Loucy (cell line): ENCODE data around the gene RABIF.

Experiments
- H2AFZ ChIP-seq: fragments of 200-600 bp; sonication (generic); 2 replicates; pipeline ENCODE4 v1.6.0; 2016; ENCODE audit warnings: antibody characterized with exemption, mild to moderate bottlenecking, low read length, moderate library complexity
- H3F3A ChIP-seq: fragments of 200-600 bp; 2 replicates; pipeline ENCODE4 v1.6.0; 2016; ENCODE audit warnings: antibody characterized with exemption, low read depth, mild to moderate bottlenecking
- H3K27me3 ChIP-seq: fragments of 200-600 bp; sonication (generic); 2 replicates; pipeline ENCODE4 v1.6.1; 2014; ENCODE audit warnings: low read length, mild to moderate bottlenecking; ENCODE audit not compliant: insufficient read depth, poor library complexity, severe bottlenecking
- H3K36me3 ChIP-seq: fragments of 200-600 bp; sonication (generic); 2 replicates; pipeline ENCODE4 v1.6.1; 2016; ENCODE audit warnings: low read length; ENCODE audit not compliant: insufficient read depth
- H3K4me1 ChIP-seq: fragments of 200-600 bp; sonication (generic); 2 replicates; pipeline ENCODE4 v1.5.1; 2014; ENCODE audit warnings: low read length, mild to moderate bottlenecking; ENCODE audit not compliant: insufficient read depth, poor library complexity, severe bottlenecking
- H3K4me2 ChIP-seq: fragments of 200-600 bp; sonication (generic); 2 replicates; pipeline ENCODE4 v1.6.0; 2014; ENCODE audit warnings: antibody characterized with exemption, low read length, low read depth, mild to moderate bottlenecking; ENCODE audit not compliant: poor library complexity, severe bottlenecking
- H3K4me3 ChIP-seq: fragments of 200-600 bp; sonication (generic); 2 replicates; pipeline ENCODE4 v1.5.1; 2014; ENCODE audit warnings: low read length, mild to moderate bottlenecking, mixed read lengths; ENCODE audit not compliant: poor library complexity, severe bottlenecking
- H3K79me2 ChIP-seq: fragments of 200-600 bp; sonication (generic); 2 replicates; pipeline ENCODE4 v1.6.1; 2014; ENCODE audit warnings: low read length; ENCODE audit not compliant: insufficient read depth
- H3K9ac ChIP-seq: fragments of 200-600 bp; sonication (generic); 2 replicates; pipeline ENCODE4 v1.6.0; 2014; ENCODE audit warnings: mild to moderate bottlenecking, low read depth, low read length, moderate library complexity; ENCODE audit not compliant: poor library complexity, severe bottlenecking
- H3K9me2 ChIP-seq: fragments of 200-600 bp; sonication (generic); replicated peaks from 2 replicates; pipeline ENCODE4 v1.6.1; 2016; ENCODE audit warnings: low read depth, low read length, mixed read lengths
- H3K9me3 ChIP-seq: fragments of 200-600 bp; sonication (generic); 2 replicates; pipeline ENCODE4 v1.6.1; 2014; ENCODE audit warnings: mild to moderate bottlenecking, antibody characterized with exemption, low read length, low read depth; ENCODE audit not compliant: insufficient read depth
- H4K20me1 ChIP-seq: fragments of 200-600 bp; sonication (generic); 2 replicates; pipeline ENCODE4 v1.6.0; 2014; ENCODE audit warnings: antibody characterized with exemption, low read length, mild to moderate bottlenecking; ENCODE audit not compliant: insufficient read depth, poor library complexity, severe bottlenecking
- EZH2phosphoT487 ChIP-seq: fragments of 200-600 bp; IDR thresholded peaks from 2 replicates; pipeline ENCODE4 v1.6.1; 2018; ENCODE audit warnings: antibody characterized with exemption, mild to moderate bottlenecking, moderate library complexity, borderline replicate concordance
- TF ChIP-seq, protein P1 (sequence below): fragments of 200-600 bp; sonication (generic); conservative IDR thresholded peaks from 2 replicates; pipeline ENCODE4 v1.5.1; 2014; ENCODE audit warnings: mild to moderate bottlenecking, antibody characterized with exemption, low read length

RABIF gene

DNA sequence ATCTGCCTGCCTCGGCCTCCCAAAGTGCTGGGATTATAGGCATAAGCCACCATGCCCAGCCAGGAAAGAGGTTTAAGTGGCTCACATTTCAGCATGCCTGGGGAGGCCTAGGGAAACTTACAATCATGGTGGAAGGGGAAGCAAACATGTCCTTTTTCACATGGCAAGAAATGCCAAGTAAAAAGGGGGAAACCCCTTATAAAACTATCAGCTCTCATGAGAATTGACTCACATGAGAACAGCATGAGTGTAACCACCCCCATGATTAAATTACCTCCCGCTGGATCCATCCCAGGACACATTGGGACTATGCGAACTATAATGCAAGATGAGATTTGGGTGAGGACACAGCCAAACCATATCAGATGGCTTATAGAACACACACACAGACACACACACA, 46.9 kb upstream of the RABIF start:
- no peak overlapping the region for H3K4me2 ChIP-seq
- no peaks in the 10 kb centered on the region for H4K20me1 ChIP-seq
- no peaks in the 10 kb centered on the region for H3K9me2 ChIP-seq
- no peak overlapping the region for H3K9ac ChIP-seq
- no peaks in the 10 kb centered on the region for H3K9me3 ChIP-seq
- H2AFZ ChIP-seq = no peak overlapping the region
- no peaks in the 10 kb centered on the region for H3K4me1 ChIP-seq
- no peak overlapping the region for H3K4me3 ChIP-seq
- TF ChIP-seq, protein P1, sequence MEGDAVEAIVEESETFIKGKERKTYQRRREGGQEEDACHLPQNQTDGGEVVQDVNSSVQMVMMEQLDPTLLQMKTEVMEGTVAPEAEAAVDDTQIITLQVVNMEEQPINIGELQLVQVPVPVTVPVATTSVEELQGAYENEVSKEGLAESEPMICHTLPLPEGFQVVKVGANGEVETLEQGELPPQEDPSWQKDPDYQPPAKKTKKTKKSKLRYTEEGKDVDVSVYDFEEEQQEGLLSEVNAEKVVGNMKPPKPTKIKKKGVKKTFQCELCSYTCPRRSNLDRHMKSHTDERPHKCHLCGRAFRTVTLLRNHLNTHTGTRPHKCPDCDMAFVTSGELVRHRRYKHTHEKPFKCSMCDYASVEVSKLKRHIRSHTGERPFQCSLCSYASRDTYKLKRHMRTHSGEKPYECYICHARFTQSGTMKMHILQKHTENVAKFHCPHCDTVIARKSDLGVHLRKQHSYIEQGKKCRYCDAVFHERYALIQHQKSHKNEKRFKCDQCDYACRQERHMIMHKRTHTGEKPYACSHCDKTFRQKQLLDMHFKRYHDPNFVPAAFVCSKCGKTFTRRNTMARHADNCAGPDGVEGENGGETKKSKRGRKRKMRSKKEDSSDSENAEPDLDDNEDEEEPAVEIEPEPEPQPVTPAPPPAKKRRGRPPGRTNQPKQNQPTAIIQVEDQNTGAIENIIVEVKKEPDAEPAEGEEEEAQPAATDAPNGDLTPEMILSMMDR = no peak
- no peak for TF ChIP-seq EZH2phosphoT487
- no peaks in the 10 kb centered on the region for H3K27me3 ChIP-seq
- H3F3A ChIP-seq = no peaks in the 10 kb centered on the region
- H3K79me2 ChIP-seq = no peaks in the 10 kb centered on the region
- peaks cover 8% of the 10 kb centered on the region; the same call in 1 of the 2 replicates for H3K36me3 ChIP-seq

DNA sequence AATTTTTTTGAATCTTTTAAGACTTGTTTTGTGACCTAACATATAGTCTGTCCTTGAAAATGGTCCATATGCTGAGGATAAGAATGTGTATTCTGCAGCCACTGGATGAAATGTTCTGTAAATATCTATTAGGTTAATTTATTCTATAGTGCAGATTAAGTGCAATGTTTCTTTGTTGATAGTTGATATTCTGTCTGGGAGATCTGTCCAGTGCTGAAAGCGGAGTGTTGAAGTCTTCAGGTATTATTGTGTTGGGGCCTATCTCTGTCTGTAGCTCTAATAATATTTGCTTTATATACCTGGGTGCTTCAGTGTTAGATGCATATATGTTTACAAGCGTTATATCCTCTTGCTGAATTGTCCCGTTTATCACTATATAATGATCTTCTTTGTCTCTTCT, 45.8 kb upstream of the RABIF start:
- no peaks in the 10 kb centered on the region for H4K20me1 ChIP-seq
- no peaks in the 10 kb centered on the region for H3K9me2 ChIP-seq
- no peak overlapping the region for H3K9ac ChIP-seq
- no peaks in the 10 kb centered on the region for H3K36me3 ChIP-seq
- no peak overlapping the region for H2AFZ ChIP-seq
- H3K4me2 ChIP-seq = no peak overlapping the region
- no peaks in the 10 kb centered on the region for H3K4me1 ChIP-seq
- H3K4me3 ChIP-seq = no peak overlapping the region
- H3K27me3 ChIP-seq = no peaks in the 10 kb centered on the region
- H3F3A ChIP-seq = no peaks in the 10 kb centered on the region
- TF ChIP-seq EZH2phosphoT487 = no peak
- TF ChIP-seq, protein P1 = no peak
- no peaks in the 10 kb centered on the region for H3K9me3 ChIP-seq
- no peaks in the 10 kb centered on the region for H3K79me2 ChIP-seq

DNA sequence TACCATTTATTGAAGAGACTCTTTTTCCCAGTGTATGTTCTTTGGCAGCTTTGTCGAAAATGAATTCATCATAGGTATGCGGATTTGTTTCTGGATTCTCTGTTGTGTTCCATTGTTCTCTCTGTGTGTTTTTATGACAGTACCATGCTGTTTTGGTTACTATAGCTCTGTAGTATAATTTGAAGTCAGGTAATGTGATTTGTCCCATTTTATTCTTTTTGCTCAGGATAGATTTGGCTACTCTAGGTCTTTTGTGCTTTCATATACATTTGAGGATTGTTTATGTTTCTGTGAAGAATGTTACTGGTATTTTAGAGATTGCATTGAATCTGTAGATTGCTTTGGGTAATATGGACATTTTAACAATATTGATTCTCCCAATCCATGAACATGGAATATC, 43.5 kb upstream of the RABIF start:
- Histone ChIP-seq H2AFZ (no peak overlapping the region), H3F3A (no peaks in the 10 kb centered on the region), H3K27me3 (no peaks in the 10 kb centered on the region), H4K20me1 (no peaks in the 10 kb centered on the region), H3K4me3 (no peak overlapping the region), H3K4me1 (no peaks in the 10 kb centered on the region), H3K36me3 (no peaks in the 10 kb centered on the region), H3K4me2 (no peak overlapping the region), H3K9ac (no peak overlapping the region), H3K9me2 (no peaks in the 10 kb centered on the region), H3K9me3 (no peaks in the 10 kb centered on the region), H3K79me2 (no peaks in the 10 kb centered on the region)
- no peak for TF ChIP-seq EZH2phosphoT487
- TF ChIP-seq, protein P1 = no peak
